HG02938 (cell line): ENCODE data around the gene LTBP1.
"Not testable (repeated sequence)": the region's sequence is repeated elsewhere in the genome, so short reads cannot be mapped to it uniquely, and the experiment has no call there.

Source experiments
- ATAC-seq: cut with Tn5 transposase; IDR thresholded peaks from one replicate; pipeline ENCODE4 v1.9.1; 2021; ENCODE audit warnings: mild to moderate bottlenecking, moderate library complexity; ENCODE audit not compliant: unreplicated experiment

The LTBP1 gene

GRCh38 chr2:33215983-33216382 lies 269.2 kb downstream of the LTBP1 start:
- ATAC-seq: no peak

GRCh38 chr2:33216508-33217182 lies 269.9 kb downstream of the LTBP1 start:
- no peak for ATAC-seq

GRCh38 chr2:33217406-33217805 lies 270.7 kb downstream of the LTBP1 start:
- ATAC-seq: no peak

- no peak for ATAC-seq
These were observed 272.4 kb downstream of the LTBP1 start for GRCh38 chr2:33219114-33219513.

GRCh38 chr2:33219850-33220275 lies 273.1 kb downstream of the LTBP1 start:
- ATAC-seq: no peak

GRCh38 chr2:33220533-33220932 lies 273.8 kb downstream of the LTBP1 start:
- no peak for ATAC-seq

GRCh38 chr2:33221046-33221784 lies 274.5 kb downstream of the LTBP1 start:
- no peak for ATAC-seq

GRCh38 chr2:33222309-33222708 lies 275.6 kb downstream of the LTBP1 start:
- ATAC-seq: no peak

- no peak for ATAC-seq
These were observed 277.1 kb downstream of the LTBP1 start for GRCh38 chr2:33223856-33224255.

GRCh38 chr2:33225350-33225749 lies 278.6 kb downstream of the LTBP1 start:
- ATAC-seq: no peak

GRCh38 chr2:33226546-33226945 lies 279.8 kb downstream of the LTBP1 start:
- no peak for ATAC-seq

GRCh38 chr2:33229646-33230045 lies 282.9 kb downstream of the LTBP1 start:
- ATAC-seq: no peak

GRCh38 chr2:33230195-33230594 lies 283.4 kb downstream of the LTBP1 start:
- no peak for ATAC-seq

GRCh38 chr2:33230842-33231241 lies 284.1 kb downstream of the LTBP1 start:
- no peak for ATAC-seq

GRCh38 chr2:33235559-33235958 lies 288.8 kb downstream of the LTBP1 start:
- not testable (repeated sequence) for ATAC-seq

GRCh38 chr2:33236482-33237385 lies 290.0 kb downstream of the LTBP1 start:
- ATAC-seq: no peak

- no peak for ATAC-seq
These were observed 291.4 kb downstream of the LTBP1 start for GRCh38 chr2:33238111-33238510.

- ATAC-seq: no peak
These were observed 293.4 kb downstream of the LTBP1 start for GRCh38 chr2:33240178-33240577.

- ATAC-seq: no peak
These were observed 294.3 kb downstream of the LTBP1 start for GRCh38 chr2:33241072-33241471.

GRCh38 chr2:33241581-33241980 lies 294.8 kb downstream of the LTBP1 start:
- no peak for ATAC-seq

GRCh38 chr2:33242845-33243244 lies 296.1 kb downstream of the LTBP1 start:
- no peak for ATAC-seq
